ENCODE results near the gene CCL27.

Gene CCL27

GRCh38 chr9:34684816-34685215 is 22.4 kb upstream of the CCL27 start:
- Histone ChIP-seq H3K4me1 (ENCODE audit: insufficient read depth, low read length, poor library complexity, severe bottlenecking) (no peaks in the 10 kb centered on the region), H3K79me2 (ENCODE audit: insufficient read depth, low read length) (no peaks in the 10 kb centered on the region), H3K36me3 (ENCODE audit: insufficient read depth, low read length) (no peaks in the 10 kb centered on the region), H4K20me1 (ENCODE audit: insufficient read depth, low read length, poor library complexity, severe bottlenecking) (no peaks in the 10 kb centered on the region), H3K9me2 (replicated peaks; ENCODE audit: low read depth, low read length) (no peaks in the 10 kb centered on the region), H3K9me3 (ENCODE audit: insufficient read depth, low read depth, low read length) (no peaks in the 10 kb centered on the region), H3K4me3 (ENCODE audit: low read length, poor library complexity, severe bottlenecking) (no peak overlapping the region), H2AFZ (ENCODE audit: low read length) (no peak overlapping the region), H3K4me2 (ENCODE audit: low read depth, low read length, poor library complexity, severe bottlenecking) (no peak overlapping the region), H3K27me3 (ENCODE audit: insufficient read depth, low read length, poor library complexity, severe bottlenecking) (no peaks in the 10 kb centered on the region), H3K9ac (ENCODE audit: low read depth, low read length, poor library complexity, severe bottlenecking) (no peak overlapping the region), H3F3A (ENCODE audit: low read depth) (no peaks in the 10 kb centered on the region)
- no peak for TF ChIP-seq EZH2phosphoT487 (IDR thresholded peaks at IDR 0.05; ENCODE audit: borderline replicate concordance)
- TF ChIP-seq CTCF (conservative IDR thresholded peaks at IDR 0.05; ENCODE audit: low read length) = no peak

- Histone ChIP-seq H3F3A (ENCODE audit: low read depth) (no peaks in the 10 kb centered on the region), H3K79me2 (ENCODE audit: insufficient read depth, low read length) (no peaks in the 10 kb centered on the region), H3K4me1 (ENCODE audit: insufficient read depth, low read length, poor library complexity, severe bottlenecking) (no peaks in the 10 kb centered on the region), H3K4me3 (ENCODE audit: low read length, poor library complexity, severe bottlenecking) (no peak overlapping the region), H3K27me3 (ENCODE audit: insufficient read depth, low read length, poor library complexity, severe bottlenecking) (no peaks in the 10 kb centered on the region), H3K9me3 (ENCODE audit: insufficient read depth, low read depth, low read length) (no peaks in the 10 kb centered on the region), H3K36me3 (ENCODE audit: insufficient read depth, low read length) (no peaks in the 10 kb centered on the region), H3K9me2 (replicated peaks; ENCODE audit: low read depth, low read length) (no peaks in the 10 kb centered on the region), H2AFZ (ENCODE audit: low read length) (no peak overlapping the region), H3K9ac (ENCODE audit: low read depth, low read length, poor library complexity, severe bottlenecking) (no peak overlapping the region), H4K20me1 (ENCODE audit: insufficient read depth, low read length, poor library complexity, severe bottlenecking) (no peaks in the 10 kb centered on the region), H3K4me2 (ENCODE audit: low read depth, low read length, poor library complexity, severe bottlenecking) (no peak overlapping the region)
- TF ChIP-seq CTCF (conservative IDR thresholded peaks at IDR 0.05; ENCODE audit: low read length) (no peak), EZH2phosphoT487 (IDR thresholded peaks at IDR 0.05; ENCODE audit: borderline replicate concordance) (no peak)
Measured at GRCh38 chr9:34684145-34684544, 21.7 kb upstream of the CCL27 start.

GRCh38 chr9:34675869-34676268 is 13.4 kb upstream of the CCL27 start:
- H2AFZ ChIP-seq (ENCODE audit: low read length) = no peak overlapping the region; the same call in 1 of the 2 replicates
- H3K9me3 ChIP-seq (ENCODE audit: insufficient read depth, low read depth, low read length) = no peaks in the 10 kb centered on the region
- TF ChIP-seq EZH2phosphoT487 (IDR thresholded peaks at IDR 0.05; ENCODE audit: borderline replicate concordance) (no peak), CTCF (conservative IDR thresholded peaks at IDR 0.05; ENCODE audit: low read length) (no peak)
- no peaks in the 10 kb centered on the region for H3K79me2 ChIP-seq (ENCODE audit: insufficient read depth, low read length)
- no peaks in the 10 kb centered on the region for H3K4me1 ChIP-seq (ENCODE audit: insufficient read depth, low read length, poor library complexity, severe bottlenecking)
- H3K36me3 ChIP-seq (ENCODE audit: insufficient read depth, low read length) = no peaks in the 10 kb centered on the region
- no peak overlapping the region for H3K4me2 ChIP-seq (ENCODE audit: low read depth, low read length, poor library complexity, severe bottlenecking)
- H4K20me1 ChIP-seq (ENCODE audit: insufficient read depth, low read length, poor library complexity, severe bottlenecking) = no peaks in the 10 kb centered on the region
- no peaks in the 10 kb centered on the region for H3K27me3 ChIP-seq (ENCODE audit: insufficient read depth, low read length, poor library complexity, severe bottlenecking)
- H3K4me3 ChIP-seq (ENCODE audit: low read length, poor library complexity, severe bottlenecking) = no peak overlapping the region
- no peaks in the 10 kb centered on the region for H3F3A ChIP-seq (ENCODE audit: low read depth)
- no peaks in the 10 kb centered on the region for H3K9me2 ChIP-seq (replicated peaks; ENCODE audit: low read depth, low read length)
- H3K9ac ChIP-seq (ENCODE audit: low read depth, low read length, poor library complexity, severe bottlenecking) = no peak overlapping the region
